Endothelial cell of umbilical vein (primary cell): Measurements from ENCODE around the gene SGTA. TPM values are rescaled to one million over a fixed set of nuclear protein-coding genes. Genes with fewer than 3 reads are reported as not detected.

Source experiments
- BruUV-seq: library from RNA; stranded (reverse); fragments of 400-500 nt; replicated peaks from 2 replicates; lab custom pipeline; 2021; lab: Mats Ljungman, UMichigan
- CTCF ChIA-PET: fragments of 300-600, 350-600 bp; sonication (Branson Sonifier 250); formaldehyde crosslinking; loops from one replicate; lab custom pipeline; 2021; ENCODE audit warnings: antibody characterized with exemption, inconsistent platforms; lab: Charles Lee
- POLR2A ChIA-PET: fragments of 300-600, 350-600 bp; sonication (Branson Sonifier 250); formaldehyde crosslinking; loops from one replicate; lab custom pipeline; 2021; ENCODE audit warnings: antibody characterized with exemption, inconsistent platforms; lab: Charles Lee
- DNase-seq: peaks from one replicate; pipeline ENCODE4 v3.0.0-alpha.2; 2011; ENCODE audit warnings: low read depth, low spot score
- FAIRE-seq: peaks from 2 replicates; lab custom pipeline; 2011; peaks lifted over from hg19 to GRCh38; lab: Jason Lieb, UNC
- H2AFZ ChIP-seq: 2 replicates; pipeline ENCODE4 v1.6.0; 2012; ENCODE audit warnings: low read depth, low read length, control low read depth, inconsistent platforms
- H3K27ac ChIP-seq: 2 replicates; pipeline ENCODE4 v1.5.1; 2011; ENCODE audit warnings: low read depth, mild to moderate bottlenecking, control low read depth, low read length, moderate library complexity; ENCODE audit not compliant: insufficient read depth
- H3K27me3 ChIP-seq, 2 experiments: 2 replicates each; pipeline versions ENCODE4 v1.6.0 to v1.6.1; 2011; ENCODE audit warnings: low read length in 2 of 2, mixed read lengths in 1 of 2; ENCODE audit not compliant: control insufficient read depth in 2 of 2, insufficient read depth in 2 of 2
- H3K36me3 ChIP-seq, 2 experiments: 2 replicates in 1 of 2; 3 replicates in 1 of 2; pipeline ENCODE4 v1.5.1; 2011; ENCODE audit warnings: low read length in 2 of 2, mild to moderate bottlenecking in 1 of 2, moderate library complexity in 1 of 2; ENCODE audit not compliant: control insufficient read depth in 2 of 2, insufficient read depth in 2 of 2; ENCODE audit errors: extremely low read depth in 1 of 2
- H3K4me1 ChIP-seq: 3 replicates; pipeline ENCODE4 v1.5.1; 2011; ENCODE audit warnings: mild to moderate bottlenecking, low read length; ENCODE audit not compliant: control insufficient read depth, insufficient read depth; ENCODE audit errors: extremely low read depth
- H3K4me2 ChIP-seq: 2 replicates; pipeline ENCODE4 v1.6.1; 2011; ENCODE audit warnings: low read length, control low read depth, mixed read lengths; ENCODE audit not compliant: insufficient read depth
- H3K4me3 ChIP-seq, 3 experiments: fragments of 200-600 bp in 1 of 3; sonication (generic), shearing (Covaris generic) in 1 of 3; replicated peaks in 1 of 3; 2 replicates each; pipeline ENCODE4 v1.5.1; 2011 to 2016; ENCODE audit warnings: control low read depth in 3 of 3, low read length in 3 of 3, mild to moderate bottlenecking in 2 of 3, inconsistent platforms in 1 of 3, low read depth in 1 of 3, moderate library complexity in 1 of 3; ENCODE audit not compliant: insufficient read depth in 1 of 3
- H3K79me2 ChIP-seq: 2 replicates; pipeline ENCODE4 v1.6.0; 2012; ENCODE audit warnings: low read length, inconsistent platforms; ENCODE audit not compliant: control insufficient read depth, insufficient read depth
- H3K9ac ChIP-seq: replicated peaks from 2 replicates; pipeline ENCODE3; 2011; ENCODE audit warnings: low read length, control low read depth; ENCODE audit not compliant: insufficient read depth; ENCODE audit errors: extremely low read depth
- H3K9me1 ChIP-seq: replicated peaks from 3 replicates; pipeline ENCODE4 v1.6.0; 2011; ENCODE audit warnings: mild to moderate bottlenecking, low read length; ENCODE audit not compliant: control insufficient read depth, insufficient read depth; ENCODE audit errors: extremely low read depth
- H3K9me3 ChIP-seq: replicated peaks from 2 replicates; pipeline ENCODE4 v1.5.1; 2012; ENCODE audit warnings: low read length, inconsistent platforms; ENCODE audit not compliant: control insufficient read depth, insufficient read depth
- H4K20me1 ChIP-seq: replicated peaks from 2 replicates; pipeline ENCODE3; 2011; ENCODE audit warnings: mild to moderate bottlenecking, low read length; ENCODE audit not compliant: control insufficient read depth, insufficient read depth; ENCODE audit errors: extremely low read depth
- EZH2 ChIP-seq: IDR thresholded peaks from 2 replicates; pipeline ENCODE4 v1.6.1; 2012; ENCODE audit warnings: borderline replicate concordance, low read depth, mild to moderate bottlenecking, moderate library complexity, low read length, inconsistent platforms; ENCODE audit not compliant: severe bottlenecking
- FOS ChIP-seq: IDR thresholded peaks from 2 replicates; pipeline ENCODE4 v1.6.1; 2011; ENCODE audit warnings: mild to moderate bottlenecking, low read length, moderate library complexity, borderline replicate concordance; ENCODE audit not compliant: insufficient read depth
- GATA2 ChIP-seq: IDR thresholded peaks from 2 replicates; pipeline ENCODE4 v1.7.0; 2011; ENCODE audit warnings: low read depth, mild to moderate bottlenecking, moderate library complexity, mixed read lengths, low read length; ENCODE audit not compliant: insufficient read length, insufficient read depth
- JUN ChIP-seq: IDR thresholded peaks from 2 replicates; pipeline ENCODE4 v1.6.1; 2011; ENCODE audit warnings: borderline replicate concordance, low read depth; ENCODE audit not compliant: insufficient read length, insufficient read depth
- MAX ChIP-seq: IDR thresholded peaks from 2 replicates; pipeline ENCODE4 v1.6.1; 2011; ENCODE audit not compliant: insufficient read depth, insufficient read length
- MYC ChIP-seq: IDR thresholded peaks from one replicate; pipeline ENCODE4 v1.6.1; 2011; ENCODE audit warnings: mild to moderate bottlenecking, low read depth, low read length
- POLR2A ChIP-seq: IDR thresholded peaks from 2 replicates; pipeline ENCODE4 v1.6.1; 2012; ENCODE audit warnings: low read depth, mild to moderate bottlenecking, control low read depth, low read length
- POLR2AphosphoS5 ChIP-seq: IDR thresholded peaks from 2 replicates; pipeline ENCODE4 v1.6.1; 2012; ENCODE audit warnings: low read depth, mild to moderate bottlenecking, control low read depth, low read length, moderate library complexity; ENCODE audit not compliant: insufficient read depth
- dilution Hi-C: fragments of 300-500 bp; cut with MboI; formaldehyde crosslinking; loops from one replicate; pipeline ENCODE4 v1.15.0; 2019; ENCODE audit warnings: low sequenced_read_pairs; ENCODE audit not compliant: extremely low pct_ligation_motif_present
- intact Hi-C: fragments of 100-400 bp; cut with micrococcal nuclease; formaldehyde crosslinking; loops from one replicate; pipeline ENCODE4 v1.10.0; 2022
- polyA plus RNA-seq, 4 experiments: library from polyadenylated mRNA; depleted of rRNA in 3 of 4; stranded (reverse) in 3 of 4; unstranded in 1 of 4; fragments of >200 nt; gene quantifications; 2 replicates each; pipeline versions ENCODE4 v1.2.1 to v1.2.3, GENCODE V29; 2011 to 2012; ENCODE audit warnings: missing spikeins in 1 of 4
- total RNA-seq: library from RNA; stranded (reverse); gene quantifications from 2 replicates; pipeline ENCODE4 v1.2.3, GENCODE V29; 2021
- TF ChIP-seq, protein P1 (sequence below), 2 donors: IDR thresholded peaks; 1 replicate in 1 of 2; 2 replicates in 1 of 2; pipeline ENCODE4 v1.5.1; 2011; ENCODE audit warnings: low read length in 2 of 2, mild to moderate bottlenecking in 2 of 2, moderate library complexity in 2 of 2, control low read depth in 1 of 2, inconsistent platforms in 1 of 2, low read depth in 1 of 2; ENCODE audit not compliant: insufficient read depth in 1 of 2; ENCODE audit errors: extremely low read depth in 1 of 2

SGTA gene
- total and polyA plus RNA-seq, 2 donors (not counting 3 experiments of a cell fraction or from before 2014, with no cell fraction given) = 76.5 to 119 TPM

GRCh38 chr19:2734589-2735288 is 48.3 kb downstream of the SGTA start:
- dilution Hi-C loops = no loop called here
- H3K27me3 ChIP-seq = no peaks in the 10 kb centered on the region
- H2AFZ ChIP-seq = no peak overlapping the region
- TF ChIP-seq MAX = no peak
- no peak for TF ChIP-seq POLR2A
- no peak for TF ChIP-seq JUN
- no peak for TF ChIP-seq POLR2AphosphoS5
- TF ChIP-seq FOS = no peak
- no peak for TF ChIP-seq GATA2
- TF ChIP-seq MYC = no peak
- TF ChIP-seq EZH2 = no peak
- TF ChIP-seq, protein P1, sequence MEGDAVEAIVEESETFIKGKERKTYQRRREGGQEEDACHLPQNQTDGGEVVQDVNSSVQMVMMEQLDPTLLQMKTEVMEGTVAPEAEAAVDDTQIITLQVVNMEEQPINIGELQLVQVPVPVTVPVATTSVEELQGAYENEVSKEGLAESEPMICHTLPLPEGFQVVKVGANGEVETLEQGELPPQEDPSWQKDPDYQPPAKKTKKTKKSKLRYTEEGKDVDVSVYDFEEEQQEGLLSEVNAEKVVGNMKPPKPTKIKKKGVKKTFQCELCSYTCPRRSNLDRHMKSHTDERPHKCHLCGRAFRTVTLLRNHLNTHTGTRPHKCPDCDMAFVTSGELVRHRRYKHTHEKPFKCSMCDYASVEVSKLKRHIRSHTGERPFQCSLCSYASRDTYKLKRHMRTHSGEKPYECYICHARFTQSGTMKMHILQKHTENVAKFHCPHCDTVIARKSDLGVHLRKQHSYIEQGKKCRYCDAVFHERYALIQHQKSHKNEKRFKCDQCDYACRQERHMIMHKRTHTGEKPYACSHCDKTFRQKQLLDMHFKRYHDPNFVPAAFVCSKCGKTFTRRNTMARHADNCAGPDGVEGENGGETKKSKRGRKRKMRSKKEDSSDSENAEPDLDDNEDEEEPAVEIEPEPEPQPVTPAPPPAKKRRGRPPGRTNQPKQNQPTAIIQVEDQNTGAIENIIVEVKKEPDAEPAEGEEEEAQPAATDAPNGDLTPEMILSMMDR (IDR thresholded peaks at IDR 0.05; ENCODE audit: extremely low read depth in 1 of 2, insufficient read depth in 1 of 2, low read depth in 1 of 2, low read length in 2 of 2) = no peak
- H3K9ac ChIP-seq = no peak overlapping the region
- no peaks in the 10 kb centered on the region for H4K20me1 ChIP-seq
- no peak overlapping the region for H3K4me3 ChIP-seq
- H3K4me1 ChIP-seq = peaks cover 6% of the 10 kb centered on the region
- H3K79me2 ChIP-seq = peaks cover 5% of the 10 kb centered on the region
- FAIRE-seq (no peak), DNase-seq (no peak)
- H3K27ac ChIP-seq = no peak overlapping the region
- H3K36me3 ChIP-seq = peaks cover 0 to 9% of the 10 kb centered on the region in 2 experiments
- H3K9me1 ChIP-seq = no peaks in the 10 kb centered on the region
- CTCF ChIA-PET = interaction anchor here (0.5 kb wide), 1 partner anchor 11 kb away, joined by 3 read pairs; no protein-coding TSS in a partner anchor
- H3K9me3 ChIP-seq = no peaks in the 10 kb centered on the region
- no TSS peak for BruUV-seq
- intact Hi-C loops = no loop called here
- POLR2A ChIA-PET = no interaction called here
- no peak overlapping the region for H3K4me2 ChIP-seq
